Measurements from ENCODE around the gene TTC39C. TPM values are rescaled to one million over a fixed set of nuclear protein-coding genes. Genes with fewer than 3 reads are reported as not detected.

Gene TTC39C
- total and polyA plus RNA-seq, 2 donors (not counting 1 experiment from before 2014, with no cell fraction given) = 15.8 to 32.0 TPM

DNA sequence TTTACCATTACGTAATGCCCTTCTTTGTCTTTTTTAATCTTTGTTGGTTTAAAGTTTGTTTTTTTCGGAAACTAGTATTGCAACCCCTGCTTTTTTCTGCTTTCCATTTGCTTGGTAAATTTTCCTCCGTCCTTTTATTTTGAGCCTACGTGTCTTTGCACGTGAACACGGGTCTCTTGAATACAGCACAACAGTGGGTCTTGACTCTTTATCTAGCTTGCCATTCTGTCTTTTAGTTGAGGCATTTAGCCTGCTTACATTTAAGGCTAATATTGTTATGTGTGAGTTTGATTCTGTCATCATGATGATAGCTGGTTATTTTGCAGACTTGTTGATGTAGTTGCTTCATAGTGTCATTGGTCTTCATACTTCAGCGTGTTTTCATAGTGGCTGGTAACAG lies 37.5 kb upstream of the TTC39C start:
- no peaks in the 10 kb centered on the region for H3K9me3 ChIP-seq (ENCODE audit: control insufficient read depth, insufficient read depth, low read depth, low read length)
- peaks cover 4% of the 10 kb centered on the region for H3K4me1 ChIP-seq (ENCODE audit: control insufficient read depth, extremely low read depth, insufficient read depth, low read length)
- H4K20me1 ChIP-seq (ENCODE audit: control insufficient read depth, extremely low read depth, insufficient read depth, low read length) = no peaks in the 10 kb centered on the region
- no peak for TF ChIP-seq EZH2 (IDR thresholded peaks at IDR 0.05; ENCODE audit: low read length, missing control alignments)
- no peaks in the 10 kb centered on the region for H3K27me3 ChIP-seq (ENCODE audit: control insufficient read depth, insufficient read depth, low read length)
- no peak overlapping the region for H3K27ac ChIP-seq (ENCODE audit: insufficient read depth, low read length)
- no peak overlapping the region for H2AFZ ChIP-seq (ENCODE audit: low read length)
- H3K9ac ChIP-seq (ENCODE audit: insufficient read depth, low read length) = no peak overlapping the region
- DNase-seq (ENCODE audit: low read depth in 2 of 2) = no peak
- H3K36me3 ChIP-seq (ENCODE audit: control insufficient read depth, insufficient read depth, low read length) = no peaks in the 10 kb centered on the region
- no peaks in the 10 kb centered on the region for H3K79me2 ChIP-seq (ENCODE audit: control insufficient read depth, insufficient read depth, low read length)
- H3K4me2 ChIP-seq (ENCODE audit: extremely low read depth, insufficient read depth, low read length) = no peak overlapping the region
- no peak overlapping the region for H3K4me3 ChIP-seq (replicated peaks in 1 of 4; ENCODE audit: control extremely low read depth in 1 of 4, insufficient read depth in 1 of 4, low read depth in 3 of 4, low read length in 4 of 4)

DNA sequence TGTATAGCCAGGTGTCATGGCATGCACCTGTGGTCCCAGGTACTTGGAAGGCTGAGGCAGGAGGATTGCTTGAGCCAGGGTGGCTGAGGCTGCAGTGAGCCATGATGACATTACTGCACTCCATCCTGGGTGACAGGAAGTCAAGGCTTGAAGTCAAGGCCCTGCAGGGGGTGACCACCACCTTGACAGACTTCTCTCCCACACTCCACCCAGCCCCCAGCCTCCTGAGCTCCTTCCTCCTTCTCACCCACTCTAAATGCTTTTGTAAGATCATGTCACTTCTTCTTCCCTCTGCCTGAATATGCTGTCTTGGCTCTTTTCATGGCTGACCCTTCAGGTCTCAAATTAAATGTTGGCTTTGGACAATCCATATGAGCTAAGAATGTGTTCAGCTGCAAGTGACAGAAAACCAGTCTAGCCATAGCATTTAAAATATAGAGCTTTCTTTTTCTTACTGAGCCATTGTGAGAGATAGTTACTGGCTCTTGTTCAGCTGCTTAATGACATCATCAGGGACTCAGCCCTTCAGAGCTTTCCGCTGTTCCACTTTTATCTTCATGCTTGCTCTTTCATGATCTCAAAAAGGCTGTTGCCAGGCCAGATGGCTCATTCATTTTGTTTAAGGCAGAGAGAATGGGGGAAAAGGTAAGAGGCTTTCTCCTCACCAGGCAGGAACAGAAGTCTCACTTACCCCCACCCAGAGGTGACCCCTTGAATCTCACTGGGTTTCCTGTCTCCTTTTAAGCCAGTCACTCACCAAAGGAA lies 36.7 kb upstream of the TTC39C start:
- no peak overlapping the region for H3K27ac ChIP-seq (ENCODE audit: insufficient read depth, low read length)
- no peaks in the 10 kb centered on the region for H3K36me3 ChIP-seq (ENCODE audit: control insufficient read depth, insufficient read depth, low read length)
- H2AFZ ChIP-seq (ENCODE audit: low read length) = no peak overlapping the region
- no peak overlapping the region for H3K4me2 ChIP-seq (ENCODE audit: extremely low read depth, insufficient read depth, low read length)
- no peak for TF ChIP-seq EZH2 (IDR thresholded peaks at IDR 0.05; ENCODE audit: low read length, missing control alignments)
- TF ChIP-seq, protein P1, sequence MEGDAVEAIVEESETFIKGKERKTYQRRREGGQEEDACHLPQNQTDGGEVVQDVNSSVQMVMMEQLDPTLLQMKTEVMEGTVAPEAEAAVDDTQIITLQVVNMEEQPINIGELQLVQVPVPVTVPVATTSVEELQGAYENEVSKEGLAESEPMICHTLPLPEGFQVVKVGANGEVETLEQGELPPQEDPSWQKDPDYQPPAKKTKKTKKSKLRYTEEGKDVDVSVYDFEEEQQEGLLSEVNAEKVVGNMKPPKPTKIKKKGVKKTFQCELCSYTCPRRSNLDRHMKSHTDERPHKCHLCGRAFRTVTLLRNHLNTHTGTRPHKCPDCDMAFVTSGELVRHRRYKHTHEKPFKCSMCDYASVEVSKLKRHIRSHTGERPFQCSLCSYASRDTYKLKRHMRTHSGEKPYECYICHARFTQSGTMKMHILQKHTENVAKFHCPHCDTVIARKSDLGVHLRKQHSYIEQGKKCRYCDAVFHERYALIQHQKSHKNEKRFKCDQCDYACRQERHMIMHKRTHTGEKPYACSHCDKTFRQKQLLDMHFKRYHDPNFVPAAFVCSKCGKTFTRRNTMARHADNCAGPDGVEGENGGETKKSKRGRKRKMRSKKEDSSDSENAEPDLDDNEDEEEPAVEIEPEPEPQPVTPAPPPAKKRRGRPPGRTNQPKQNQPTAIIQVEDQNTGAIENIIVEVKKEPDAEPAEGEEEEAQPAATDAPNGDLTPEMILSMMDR (conservative IDR thresholded peaks at IDR 0.05 in 1 of 2, IDR thresholded peaks at IDR 0.05 in 1 of 2; ENCODE audit: low read depth in 1 of 2, low read length in 2 of 2) = no peak
- no peaks in the 10 kb centered on the region for H4K20me1 ChIP-seq (ENCODE audit: control insufficient read depth, extremely low read depth, insufficient read depth, low read length)
- DNase-seq (ENCODE audit: low read depth in 2 of 2) = peak; percentile 22 to 63
- peaks cover 6% of the 10 kb centered on the region for H3K4me1 ChIP-seq (ENCODE audit: control insufficient read depth, extremely low read depth, insufficient read depth, low read length)
- H3K4me3 ChIP-seq (replicated peaks in 1 of 4; ENCODE audit: control extremely low read depth in 1 of 4, insufficient read depth in 1 of 4, low read depth in 3 of 4, low read length in 4 of 4) = no peak overlapping the region
- H3K9me3 ChIP-seq (ENCODE audit: control insufficient read depth, insufficient read depth, low read depth, low read length) = no peaks in the 10 kb centered on the region
- H3K9ac ChIP-seq (ENCODE audit: insufficient read depth, low read length) = no peak overlapping the region
- no peaks in the 10 kb centered on the region for H3K79me2 ChIP-seq (ENCODE audit: control insufficient read depth, insufficient read depth, low read length)
- no peaks in the 10 kb centered on the region for H3K27me3 ChIP-seq (ENCODE audit: control insufficient read depth, insufficient read depth, low read length)

DNA sequence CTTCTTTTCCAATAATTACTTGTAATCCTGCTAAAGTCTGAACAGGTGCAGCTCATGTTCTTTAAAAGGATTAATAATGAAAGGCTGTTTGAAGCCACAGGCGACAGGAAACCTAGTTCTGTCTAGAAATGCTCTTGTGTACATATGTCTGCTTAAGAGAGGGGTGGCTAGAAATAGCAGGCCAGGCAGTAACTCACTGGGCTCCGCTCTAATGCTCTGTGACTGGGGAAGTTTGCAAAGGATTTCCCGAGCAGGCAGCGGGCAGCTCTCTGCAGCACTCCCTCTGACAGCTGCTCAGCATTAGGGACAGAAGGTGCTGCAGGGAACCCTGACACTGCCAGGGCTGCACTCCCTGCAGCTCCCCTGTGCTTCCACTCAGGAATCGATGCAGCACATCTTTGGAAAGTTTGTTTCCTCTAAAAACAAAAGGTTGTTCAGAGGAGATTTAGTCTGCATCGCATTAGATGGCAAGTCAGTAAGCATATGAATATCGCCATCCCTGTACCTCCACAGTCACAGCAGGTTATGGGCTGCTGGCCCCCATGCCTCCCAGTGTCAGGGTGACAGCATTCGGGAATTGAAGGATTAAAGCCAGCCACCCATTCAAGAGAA lies 33.1 kb upstream of the TTC39C start:
- H3K36me3 ChIP-seq (ENCODE audit: control insufficient read depth, insufficient read depth, low read length) = no peaks in the 10 kb centered on the region
- H3K27me3 ChIP-seq (ENCODE audit: control insufficient read depth, insufficient read depth, low read length) = no peaks in the 10 kb centered on the region
- H4K20me1 ChIP-seq (ENCODE audit: control insufficient read depth, extremely low read depth, insufficient read depth, low read length) = no peaks in the 10 kb centered on the region
- no peak overlapping the region for H3K4me3 ChIP-seq (replicated peaks in 1 of 4; ENCODE audit: control extremely low read depth in 1 of 4, insufficient read depth in 1 of 4, low read depth in 3 of 4, low read length in 4 of 4)
- H3K4me1 ChIP-seq (ENCODE audit: control insufficient read depth, extremely low read depth, insufficient read depth, low read length) = peaks cover 6% of the 10 kb centered on the region
- peak overlapping the region; percentile 61 for H3K4me2 ChIP-seq (ENCODE audit: extremely low read depth, insufficient read depth, low read length)
- no peak overlapping the region for H3K9ac ChIP-seq (ENCODE audit: insufficient read depth, low read length)
- no peaks in the 10 kb centered on the region for H3K79me2 ChIP-seq (ENCODE audit: control insufficient read depth, insufficient read depth, low read length)
- peak overlapping the region; percentile 35 for H2AFZ ChIP-seq (ENCODE audit: low read length)
- TF ChIP-seq, protein P1 (conservative IDR thresholded peaks at IDR 0.05 in 1 of 2, IDR thresholded peaks at IDR 0.05 in 1 of 2; ENCODE audit: low read depth in 1 of 2, low read length in 2 of 2) = no peak
- TF ChIP-seq EZH2 (IDR thresholded peaks at IDR 0.05; ENCODE audit: low read length, missing control alignments) = no peak
- no peak for DNase-seq (ENCODE audit: low read depth in 2 of 2)
- no peaks in the 10 kb centered on the region for H3K9me3 ChIP-seq (ENCODE audit: control insufficient read depth, insufficient read depth, low read depth, low read length)
- peak overlapping the region; percentile 57 for H3K27ac ChIP-seq (ENCODE audit: insufficient read depth, low read length)
